Lower leg skin (tissue), 3 donors: ENCODE data around the gene SOCS6.

Source experiments
- POLR2A ChIP-seq, 2 donors: fragments of 450-650 bp; IDR thresholded peaks; one replicate each; pipeline ENCODE4 v1.6.1; 2016 to 2017; ENCODE audit warnings: antibody characterized with exemption in 2 of 2, mild to moderate bottlenecking in 1 of 2, moderate library complexity in 1 of 2
- TF ChIP-seq, protein P1 (sequence below), 3 donors: fragments of 450-650 bp; IDR thresholded peaks; one replicate each; pipeline ENCODE4 v1.5.1; 2016; ENCODE audit warnings: antibody characterized with exemption in 3 of 3, mild to moderate bottlenecking in 3 of 3, moderate library complexity in 2 of 3

DNA sequence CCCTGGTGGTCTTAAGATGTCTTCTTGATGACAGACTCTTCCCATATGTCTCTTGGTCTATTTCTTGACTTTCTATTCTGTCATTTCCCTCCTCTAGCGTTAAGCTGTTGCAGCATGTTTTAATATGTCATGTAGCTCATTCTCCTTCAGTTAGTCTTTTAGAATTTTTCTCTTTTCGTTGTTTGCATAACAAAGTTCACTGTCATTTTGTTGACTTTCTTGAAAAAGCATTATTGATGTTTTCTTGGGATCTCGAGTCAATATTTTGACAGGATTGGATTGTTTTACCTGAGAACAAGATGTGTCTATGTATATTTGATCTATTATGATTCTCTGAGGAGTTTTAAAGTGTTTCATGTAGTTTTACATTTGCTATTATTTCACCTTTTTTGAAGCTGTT, 24.8 kb downstream of the SOCS6 start:
- TF ChIP-seq, protein P1, sequence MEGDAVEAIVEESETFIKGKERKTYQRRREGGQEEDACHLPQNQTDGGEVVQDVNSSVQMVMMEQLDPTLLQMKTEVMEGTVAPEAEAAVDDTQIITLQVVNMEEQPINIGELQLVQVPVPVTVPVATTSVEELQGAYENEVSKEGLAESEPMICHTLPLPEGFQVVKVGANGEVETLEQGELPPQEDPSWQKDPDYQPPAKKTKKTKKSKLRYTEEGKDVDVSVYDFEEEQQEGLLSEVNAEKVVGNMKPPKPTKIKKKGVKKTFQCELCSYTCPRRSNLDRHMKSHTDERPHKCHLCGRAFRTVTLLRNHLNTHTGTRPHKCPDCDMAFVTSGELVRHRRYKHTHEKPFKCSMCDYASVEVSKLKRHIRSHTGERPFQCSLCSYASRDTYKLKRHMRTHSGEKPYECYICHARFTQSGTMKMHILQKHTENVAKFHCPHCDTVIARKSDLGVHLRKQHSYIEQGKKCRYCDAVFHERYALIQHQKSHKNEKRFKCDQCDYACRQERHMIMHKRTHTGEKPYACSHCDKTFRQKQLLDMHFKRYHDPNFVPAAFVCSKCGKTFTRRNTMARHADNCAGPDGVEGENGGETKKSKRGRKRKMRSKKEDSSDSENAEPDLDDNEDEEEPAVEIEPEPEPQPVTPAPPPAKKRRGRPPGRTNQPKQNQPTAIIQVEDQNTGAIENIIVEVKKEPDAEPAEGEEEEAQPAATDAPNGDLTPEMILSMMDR (IDR thresholded peaks at IDR 0.05) = no peak
- TF ChIP-seq POLR2A (IDR thresholded peaks at IDR 0.05) = no peak
